CD4-positive, alpha-beta T cell treated with Interferon gamma for 1 hour (primary cell): Measurements from ENCODE around the gene INHBC.

Source experiments
- DNase-seq: peaks from one replicate; pipeline ENCODE4 v3.0.0-alpha.2; 2020

INHBC gene

GRCh38 chr12:57470286-57470969, 35.8 kb downstream of the INHBC start:
- DNase-seq = no peak

GRCh38 chr12:57470970-57471656, 36.5 kb downstream of the INHBC start:
- no peak for DNase-seq

- DNase-seq = no peak
Measured at GRCh38 chr12:57471661-57472060, 37.1 kb downstream of the INHBC start.

GRCh38 chr12:57472391-57472790, 37.8 kb downstream of the INHBC start:
- no peak for DNase-seq

GRCh38 chr12:57473392-57473791, 38.8 kb downstream of the INHBC start:
- no peak for DNase-seq

- no peak for DNase-seq
Measured at GRCh38 chr12:57473886-57474285, 39.3 kb downstream of the INHBC start.

- no peak for DNase-seq
Measured at GRCh38 chr12:57474430-57474829, 39.8 kb downstream of the INHBC start.

- no peak for DNase-seq
Measured at GRCh38 chr12:57474862-57475261, 40.3 kb downstream of the INHBC start.

- DNase-seq = no peak
Measured at GRCh38 chr12:57475271-57476161, 40.9 kb downstream of the INHBC start.

- DNase-seq = peak; percentile 73
Measured at GRCh38 chr12:57476162-57476992, 41.8 kb downstream of the INHBC start.

GRCh38 chr12:57476993-57477709, 42.6 kb downstream of the INHBC start:
- no peak for DNase-seq

- peak; percentile 68 for DNase-seq
Measured at GRCh38 chr12:57477710-57478681, 43.4 kb downstream of the INHBC start.

- no peak for DNase-seq
Measured at GRCh38 chr12:57479043-57479375, 44.4 kb downstream of the INHBC start.

GRCh38 chr12:57479376-57480115, 45.0 kb downstream of the INHBC start, which contains the start of gene ARHGAP9:
Gene ARHGAP9 (minus strand): TSS chr12:57479866. CDS start chr12:57479406, 460 bp downstream.
- peak; percentile 78 for DNase-seq

- DNase-seq = no peak
Measured at GRCh38 chr12:57481671-57482070, 47.1 kb downstream of the INHBC start.

GRCh38 chr12:57483466-57483865, 48.9 kb downstream of the INHBC start:
- DNase-seq = no peak

- no peak for DNase-seq
Measured at GRCh38 chr12:57485695-57486094, 51.1 kb downstream of the INHBC start.

- DNase-seq = no peak
Measured at GRCh38 chr12:57487055-57487596, 52.5 kb downstream of the INHBC start.

- peak; percentile 93 for DNase-seq
Measured at GRCh38 chr12:57487597-57488401, 53.2 kb downstream of the INHBC start, which contains the start of gene MARS1. Gene MARS1 (plus strand): TSS chr12:57488068. CDS start chr12:57488091, 23 bp downstream.
